Endothelial cell of umbilical vein (primary cell): ENCODE results near the gene CLRN3.

Experiments
- EZH2 ChIP-seq: IDR thresholded peaks from 2 replicates; pipeline ENCODE4 v1.6.1; 2012; ENCODE audit warnings: borderline replicate concordance, low read depth, mild to moderate bottlenecking, moderate library complexity, low read length, inconsistent platforms; ENCODE audit not compliant: severe bottlenecking
- FOS ChIP-seq: IDR thresholded peaks from 2 replicates; pipeline ENCODE4 v1.6.1; 2011; ENCODE audit warnings: mild to moderate bottlenecking, low read length, moderate library complexity, borderline replicate concordance; ENCODE audit not compliant: insufficient read depth
- GATA2 ChIP-seq: IDR thresholded peaks from 2 replicates; pipeline ENCODE4 v1.7.0; 2011; ENCODE audit warnings: low read depth, mild to moderate bottlenecking, moderate library complexity, mixed read lengths, low read length; ENCODE audit not compliant: insufficient read length, insufficient read depth
- JUN ChIP-seq: IDR thresholded peaks from 2 replicates; pipeline ENCODE4 v1.6.1; 2011; ENCODE audit warnings: borderline replicate concordance, low read depth; ENCODE audit not compliant: insufficient read length, insufficient read depth
- MYC ChIP-seq: IDR thresholded peaks from one replicate; pipeline ENCODE4 v1.6.1; 2011; ENCODE audit warnings: mild to moderate bottlenecking, low read depth, low read length
- POLR2A ChIP-seq: IDR thresholded peaks from 2 replicates; pipeline ENCODE4 v1.6.1; 2012; ENCODE audit warnings: low read depth, mild to moderate bottlenecking, control low read depth, low read length
- POLR2AphosphoS5 ChIP-seq: IDR thresholded peaks from 2 replicates; pipeline ENCODE4 v1.6.1; 2012; ENCODE audit warnings: low read depth, mild to moderate bottlenecking, control low read depth, low read length, moderate library complexity; ENCODE audit not compliant: insufficient read depth
- TF ChIP-seq, protein P1 (sequence below), 2 donors: IDR thresholded peaks; 1 replicate in 1 of 2; 2 replicates in 1 of 2; pipeline ENCODE4 v1.5.1; 2011; ENCODE audit warnings: low read length in 2 of 2, mild to moderate bottlenecking in 2 of 2, moderate library complexity in 2 of 2, control low read depth in 1 of 2, inconsistent platforms in 1 of 2, low read depth in 1 of 2; ENCODE audit not compliant: insufficient read depth in 1 of 2; ENCODE audit errors: extremely low read depth in 1 of 2
- TF ChIP-seq, protein P2 (sequence below): IDR thresholded peaks from 2 replicates; pipeline ENCODE4 v1.6.1; 2011; ENCODE audit not compliant: insufficient read depth, insufficient read length

- no peak for TF ChIP-seq MYC
- TF ChIP-seq POLR2A = no peak
- TF ChIP-seq EZH2 = no peak
- TF ChIP-seq, protein P1, sequence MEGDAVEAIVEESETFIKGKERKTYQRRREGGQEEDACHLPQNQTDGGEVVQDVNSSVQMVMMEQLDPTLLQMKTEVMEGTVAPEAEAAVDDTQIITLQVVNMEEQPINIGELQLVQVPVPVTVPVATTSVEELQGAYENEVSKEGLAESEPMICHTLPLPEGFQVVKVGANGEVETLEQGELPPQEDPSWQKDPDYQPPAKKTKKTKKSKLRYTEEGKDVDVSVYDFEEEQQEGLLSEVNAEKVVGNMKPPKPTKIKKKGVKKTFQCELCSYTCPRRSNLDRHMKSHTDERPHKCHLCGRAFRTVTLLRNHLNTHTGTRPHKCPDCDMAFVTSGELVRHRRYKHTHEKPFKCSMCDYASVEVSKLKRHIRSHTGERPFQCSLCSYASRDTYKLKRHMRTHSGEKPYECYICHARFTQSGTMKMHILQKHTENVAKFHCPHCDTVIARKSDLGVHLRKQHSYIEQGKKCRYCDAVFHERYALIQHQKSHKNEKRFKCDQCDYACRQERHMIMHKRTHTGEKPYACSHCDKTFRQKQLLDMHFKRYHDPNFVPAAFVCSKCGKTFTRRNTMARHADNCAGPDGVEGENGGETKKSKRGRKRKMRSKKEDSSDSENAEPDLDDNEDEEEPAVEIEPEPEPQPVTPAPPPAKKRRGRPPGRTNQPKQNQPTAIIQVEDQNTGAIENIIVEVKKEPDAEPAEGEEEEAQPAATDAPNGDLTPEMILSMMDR (IDR thresholded peaks at IDR 0.05; ENCODE audit: extremely low read depth in 1 of 2, insufficient read depth in 1 of 2, low read depth in 1 of 2, low read length in 2 of 2) = no peak
- TF ChIP-seq, protein P2, sequence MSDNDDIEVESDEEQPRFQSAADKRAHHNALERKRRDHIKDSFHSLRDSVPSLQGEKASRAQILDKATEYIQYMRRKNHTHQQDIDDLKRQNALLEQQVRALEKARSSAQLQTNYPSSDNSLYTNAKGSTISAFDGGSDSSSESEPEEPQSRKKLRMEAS = no peak
- no peak for TF ChIP-seq POLR2AphosphoS5
- no peak for TF ChIP-seq FOS
- TF ChIP-seq JUN = no peak
- no peak for TF ChIP-seq GATA2
These were observed 1.4 kb upstream of the CLRN3 start for GRCh38 chr10:127894146-127894545.
